ENCODE results near the gene TBC1D32.
"Not testable (repeated sequence)": the region's sequence is repeated elsewhere in the genome, so short reads cannot be mapped to it uniquely, and the experiment has no call there.

TBC1D32 gene

GRCh38 chr6:121213341-121213740 lies 120.9 kb downstream of the TBC1D32 start:
- DNase-seq (ENCODE audit: low spot score), result not testable (repeated sequence)

- DNase-seq (ENCODE audit: low spot score), result no peak
These were observed 123.3 kb downstream of the TBC1D32 start for GRCh38 chr6:121210943-121211342.

GRCh38 chr6:121205569-121205968 lies 128.7 kb downstream of the TBC1D32 start:
- no peak for DNase-seq (ENCODE audit: low spot score)

- no peak for DNase-seq (ENCODE audit: low spot score)
These were observed 133.2 kb downstream of the TBC1D32 start for GRCh38 chr6:121201105-121201504.

GRCh38 chr6:121196042-121196441 lies 138.2 kb downstream of the TBC1D32 start:
- DNase-seq (ENCODE audit: low spot score), result not testable (repeated sequence)

GRCh38 chr6:121190122-121190521 lies 144.2 kb downstream of the TBC1D32 start:
- DNase-seq (ENCODE audit: low spot score), result no peak

- DNase-seq (ENCODE audit: low spot score), result no peak
These were observed 145.9 kb downstream of the TBC1D32 start for GRCh38 chr6:121188356-121188755.

GRCh38 chr6:121187833-121188200 lies 146.5 kb downstream of the TBC1D32 start:
- no peak for DNase-seq (ENCODE audit: low spot score)

- DNase-seq (ENCODE audit: low spot score), result no peak
These were observed 147.0 kb downstream of the TBC1D32 start for GRCh38 chr6:121187200-121187832.

GRCh38 chr6:121183742-121184141 lies 150.5 kb downstream of the TBC1D32 start:
- DNase-seq (ENCODE audit: low spot score), result no peak

- DNase-seq (ENCODE audit: low spot score), result no peak
These were observed 158.5 kb downstream of the TBC1D32 start for GRCh38 chr6:121175827-121176226.

GRCh38 chr6:121172451-121172850 lies 161.8 kb downstream of the TBC1D32 start:
- not testable (repeated sequence) for DNase-seq (ENCODE audit: low spot score)

GRCh38 chr6:121171879-121172278 lies 162.4 kb downstream of the TBC1D32 start:
- no peak for DNase-seq (ENCODE audit: low spot score)

GRCh38 chr6:121161886-121162285 lies 172.4 kb downstream of the TBC1D32 start:
- DNase-seq (ENCODE audit: low spot score), result no peak

- DNase-seq (ENCODE audit: low spot score), result no peak
These were observed 174.0 kb downstream of the TBC1D32 start for GRCh38 chr6:121160276-121160675.

GRCh38 chr6:121158891-121159290 lies 175.4 kb downstream of the TBC1D32 start:
- no peak for DNase-seq (ENCODE audit: low spot score)

GRCh38 chr6:121158438-121158837 lies 175.8 kb downstream of the TBC1D32 start:
- no peak for DNase-seq (ENCODE audit: low spot score)

- DNase-seq (ENCODE audit: low spot score), result no peak
These were observed 176.4 kb downstream of the TBC1D32 start for GRCh38 chr6:121157906-121158305.

GRCh38 chr6:121143476-121143875 lies 190.8 kb downstream of the TBC1D32 start:
- DNase-seq (ENCODE audit: low spot score), result peak; percentile 2

- DNase-seq (ENCODE audit: low spot score), result no peak
These were observed 192.2 kb downstream of the TBC1D32 start for GRCh38 chr6:121142093-121142492.

GRCh38 chr6:121135425-121135824 lies 198.9 kb downstream of the TBC1D32 start:
- no peak for DNase-seq (ENCODE audit: low spot score)

- no peak for DNase-seq (ENCODE audit: low spot score)
These were observed 199.4 kb downstream of the TBC1D32 start for GRCh38 chr6:121134922-121135321.

- DNase-seq (ENCODE audit: low spot score), result no peak
These were observed 209.7 kb downstream of the TBC1D32 start for GRCh38 chr6:121124600-121124999.

- no peak for DNase-seq (ENCODE audit: low spot score)
These were observed 221.9 kb downstream of the TBC1D32 start for GRCh38 chr6:121112356-121112755.
